HG03039 (cell line): ENCODE measurements around the gene IMPA2.
A peak's percentile ranks its signal among the peaks of the same experiment; 100 is the strongest.
"Not testable (repeated sequence)": the region's sequence is repeated elsewhere in the genome, so short reads cannot be mapped to it uniquely, and the experiment has no call there.

Experiments used
- ATAC-seq: cut with Tn5 transposase; IDR thresholded peaks from one replicate; pipeline ENCODE4 v1.9.1; 2021; ENCODE audit warnings: mild to moderate bottlenecking, moderate library complexity; ENCODE audit not compliant: unreplicated experiment

IMPA2 gene

DNA sequence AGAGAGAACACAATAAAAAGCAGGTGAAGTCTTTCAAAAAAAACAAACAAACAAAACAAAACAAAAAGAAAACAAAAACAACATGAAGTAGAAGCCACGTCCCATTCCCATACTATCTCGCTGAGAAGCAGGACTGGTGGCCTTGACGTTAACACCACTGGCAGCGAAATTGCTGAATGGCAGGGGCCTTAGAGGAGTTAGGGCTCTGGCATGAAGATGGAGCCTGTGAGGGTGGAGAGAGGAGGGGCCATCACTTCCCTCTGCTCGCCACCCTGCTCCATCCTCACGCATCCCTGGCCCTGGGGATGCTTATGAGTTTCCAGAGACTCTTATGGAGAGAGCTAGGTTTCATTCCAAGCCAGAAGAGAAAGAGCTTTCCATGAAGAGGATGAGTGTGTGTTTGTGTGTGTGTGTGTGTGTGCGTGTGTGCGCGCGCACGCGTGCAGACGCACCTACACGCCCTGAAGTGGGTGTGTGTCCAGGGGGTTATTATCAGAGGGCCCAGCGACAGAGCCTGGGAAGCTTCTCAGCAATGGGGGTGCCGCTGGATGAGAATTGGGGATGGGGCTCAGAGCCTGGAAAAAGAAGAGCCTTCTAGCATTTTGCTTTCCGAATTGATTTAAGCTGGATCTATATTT lies 20.4 kb upstream of the IMPA2 start:
- ATAC-seq = no peak

GRCh38 chr18:11962597-11962996 lies 18.7 kb upstream of the IMPA2 start:
- ATAC-seq = no peak

- ATAC-seq = no peak
Measured at GRCh38 chr18:11963991-11964484, 17.3 kb upstream of the IMPA2 start.

GRCh38 chr18:11969904-11970835 lies 11.1 kb upstream of the IMPA2 start:
- no peak for ATAC-seq

DNA sequence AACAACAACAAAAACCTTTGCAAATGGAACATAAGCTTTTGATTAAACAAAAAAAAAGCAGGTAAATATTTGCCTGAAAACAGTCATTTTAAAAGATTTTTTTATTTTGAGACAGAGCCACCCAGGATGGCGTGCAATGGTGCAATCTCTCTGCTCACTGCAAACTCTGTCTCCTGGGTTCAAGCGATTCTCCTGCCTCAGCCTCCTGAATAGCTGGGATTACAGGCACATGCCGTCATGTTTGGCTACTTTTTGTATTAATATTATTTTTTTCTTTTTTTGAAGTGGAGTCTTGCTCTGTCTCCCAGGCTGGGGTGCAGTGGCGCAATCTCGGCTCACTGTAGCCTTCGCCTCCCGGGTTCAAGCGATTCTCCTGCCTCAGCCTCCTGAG lies 10.5 kb upstream of the IMPA2 start:
- not testable (repeated sequence) for ATAC-seq

GRCh38 chr18:11972371-11973174 lies 8.7 kb upstream of the IMPA2 start:
- ATAC-seq = no peak

GRCh38 chr18:11974741-11975325 lies 6.5 kb upstream of the IMPA2 start:
- no peak for ATAC-seq

DNA sequence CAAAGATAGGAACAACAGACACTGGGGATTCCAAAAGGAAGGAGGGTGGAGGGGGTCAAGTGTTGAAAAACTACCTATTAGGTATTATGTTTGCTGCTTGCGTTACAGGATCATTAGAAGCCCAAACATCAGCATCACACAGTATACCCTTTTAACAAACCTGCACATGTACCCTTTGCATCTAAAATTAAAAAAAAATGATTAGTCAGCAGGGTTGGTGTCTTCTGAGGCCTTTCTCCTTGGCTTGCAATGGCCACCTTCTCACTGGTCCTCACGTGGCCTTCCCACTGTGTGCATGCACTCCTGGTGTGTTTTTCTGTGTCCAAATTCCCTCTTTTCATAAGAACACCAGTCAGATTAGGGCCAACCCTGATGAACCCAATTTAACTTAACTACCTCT lies 5.6 kb upstream of the IMPA2 start:
- no peak for ATAC-seq

GRCh38 chr18:11976315-11977152 lies 4.8 kb upstream of the IMPA2 start:
- ATAC-seq = no peak

GRCh38 chr18:11977153-11977466 lies 4.2 kb upstream of the IMPA2 start:
- ATAC-seq = no peak

DNA sequence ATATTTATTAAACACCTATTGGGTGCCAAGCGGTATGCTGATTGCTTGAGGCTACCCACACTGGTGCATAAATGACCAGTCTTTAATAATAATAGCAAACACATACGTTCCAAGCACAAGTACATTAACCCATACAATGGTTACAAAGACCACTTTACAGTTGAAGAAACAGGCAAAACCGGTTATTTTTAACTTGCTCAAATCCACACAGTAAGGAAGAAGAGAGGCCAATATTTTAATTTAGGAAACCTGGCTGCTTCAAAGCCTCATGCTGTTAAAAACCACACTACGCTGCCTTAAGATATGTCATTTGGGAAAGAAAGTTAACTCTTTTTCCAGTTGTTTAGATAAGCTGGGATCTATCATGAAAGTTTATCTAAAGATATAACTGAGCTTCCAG lies 2.4 kb upstream of the IMPA2 start:
- ATAC-seq = no peak

DNA sequence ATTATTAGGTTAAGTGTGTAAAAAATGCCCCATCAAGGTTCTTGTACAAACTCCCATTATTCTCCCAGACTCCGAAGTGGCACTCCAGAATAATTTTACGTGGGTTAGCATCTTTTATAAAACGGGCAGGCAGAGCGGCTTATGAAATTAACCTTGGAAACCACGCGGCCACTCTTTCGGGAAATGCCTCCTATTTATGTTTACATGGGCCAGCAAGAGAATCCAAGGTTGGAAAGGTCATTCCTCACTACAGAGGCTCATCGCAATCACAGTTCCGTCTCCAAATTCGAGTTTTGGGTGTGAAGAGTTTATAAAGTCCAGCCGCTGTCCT lies 1.2 kb upstream of the IMPA2 start:
- no peak for ATAC-seq

DNA sequence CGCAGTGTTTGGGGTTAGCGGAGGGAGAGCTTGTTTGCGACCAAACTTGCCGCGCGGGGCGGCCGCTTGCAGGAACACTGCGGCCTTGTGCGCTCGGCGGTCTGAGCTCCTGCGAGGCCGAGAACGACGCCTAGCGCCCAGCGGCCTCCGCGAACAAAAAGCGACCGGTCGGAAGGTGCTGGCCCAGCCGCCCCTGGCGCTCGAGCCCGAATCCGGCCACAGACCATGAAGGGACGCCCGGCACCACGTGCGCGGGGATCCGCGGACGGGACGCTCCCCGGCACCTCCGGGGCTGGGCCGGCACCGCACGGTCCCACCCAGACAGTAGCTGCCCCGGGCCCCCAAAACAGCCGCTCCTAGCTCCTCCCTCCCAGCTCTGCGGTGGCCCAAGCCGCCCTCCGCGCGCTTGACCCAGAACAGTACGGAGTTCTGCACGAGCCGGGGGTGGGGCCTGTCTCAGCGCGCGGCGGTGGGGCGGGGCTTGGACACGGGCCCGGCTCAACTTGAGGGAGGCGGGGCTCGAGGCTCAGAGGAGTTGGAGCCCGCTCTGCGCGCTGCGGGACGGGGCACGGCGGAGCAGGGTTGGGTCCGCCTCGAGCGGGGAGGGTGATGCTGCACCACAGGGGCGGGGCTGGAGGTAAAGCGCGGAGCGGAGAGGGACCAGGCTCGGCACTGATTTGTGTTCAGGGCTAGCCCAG lies 664 bp upstream of the IMPA2 start:
- ATAC-seq = peak; percentile 86

GRCh38 chr18:11981543-11982366 lies 448 bp downstream of the IMPA2 start:
- ATAC-seq = peak; percentile 17

- ATAC-seq = no peak
Measured at GRCh38 chr18:11982981-11983380, 1.7 kb downstream of the IMPA2 start.

DNA sequence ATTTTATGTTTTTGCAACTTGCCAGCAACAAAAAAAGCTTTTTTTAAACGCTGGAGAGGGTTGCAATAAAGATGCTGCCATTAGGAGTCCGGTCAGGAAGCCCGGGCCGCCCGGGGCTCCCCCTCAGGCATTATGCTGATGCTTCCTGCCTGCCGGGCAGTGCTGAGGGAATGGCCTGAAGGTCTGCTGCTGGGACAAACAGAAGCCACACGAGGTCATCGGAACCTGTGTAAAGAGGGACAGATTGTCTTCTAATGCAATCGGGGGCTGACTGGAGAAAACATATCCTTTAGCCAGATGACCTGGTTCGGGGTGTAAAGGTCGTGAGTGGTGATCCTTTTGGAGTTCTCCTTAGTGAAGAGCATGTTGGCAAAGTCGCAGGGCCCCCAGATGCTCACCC lies 2.3 kb downstream of the IMPA2 start:
- no peak for ATAC-seq

DNA sequence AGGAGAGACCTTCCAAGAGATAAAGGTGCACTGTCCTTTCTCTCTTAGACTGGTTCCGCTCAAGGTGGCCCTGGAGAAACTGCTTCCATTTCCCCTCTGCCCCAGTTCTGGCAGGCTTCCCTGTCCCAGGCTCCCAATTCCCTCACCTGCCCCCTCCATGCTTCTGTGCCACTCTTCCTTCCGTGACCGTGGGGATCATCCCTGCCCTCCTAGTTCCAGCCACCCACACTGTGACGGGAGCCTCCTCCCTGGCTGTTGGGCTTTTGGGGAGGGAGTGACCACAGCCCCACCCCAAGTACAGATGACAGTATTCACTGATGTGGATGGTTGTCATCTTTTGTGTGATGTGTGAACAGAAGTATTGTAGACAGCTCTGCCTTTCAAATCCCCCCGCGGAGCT lies 2.8 kb downstream of the IMPA2 start:
- no peak for ATAC-seq

DNA sequence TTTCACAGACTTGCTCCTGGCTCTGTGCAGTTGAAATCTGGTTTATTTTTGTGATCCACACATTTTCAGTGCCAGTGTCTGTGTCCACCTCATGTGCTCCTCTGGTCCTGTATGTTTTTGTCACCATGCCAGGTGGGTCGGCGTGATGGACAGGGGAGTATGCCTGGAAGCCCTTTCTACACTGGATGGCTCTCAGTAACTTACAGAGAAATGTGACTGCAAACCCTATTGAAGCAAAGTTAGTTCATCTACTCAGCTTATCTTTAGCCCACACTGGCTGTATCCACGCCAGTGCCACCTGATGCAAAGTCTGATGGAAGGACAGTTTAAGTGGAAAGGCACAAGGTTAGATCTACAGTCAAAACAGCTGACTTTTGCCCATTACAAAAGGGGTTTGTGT lies 4.3 kb downstream of the IMPA2 start:
- ATAC-seq = no peak

- ATAC-seq = no peak
Measured at GRCh38 chr18:11986061-11986460, 4.8 kb downstream of the IMPA2 start.
